Measurements from ENCODE around the gene OR52H1.

DNA sequence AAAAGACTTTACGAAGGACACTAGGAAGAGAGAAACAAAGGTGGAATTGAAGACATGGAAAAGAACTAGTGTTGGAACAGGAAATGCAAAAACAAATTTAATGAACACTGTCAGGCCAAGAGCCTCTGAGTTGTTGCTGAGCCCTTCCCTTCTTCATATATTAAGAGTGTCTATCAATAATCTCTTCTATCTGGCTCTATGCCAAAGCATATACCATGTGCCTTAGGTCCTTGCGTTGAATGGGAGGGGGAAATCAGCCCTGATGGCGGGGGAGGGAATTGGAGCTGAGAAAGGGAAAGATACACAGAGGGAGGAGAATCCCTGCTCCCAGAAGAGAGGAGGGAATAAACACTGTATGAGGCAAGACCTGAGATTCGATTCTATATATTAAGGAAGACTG lies 26.8 kb upstream of the OR52H1 start:
- TF ChIP-seq CTCF (IDR thresholded peaks at IDR 0.05) (no peak), POLR2A (IDR thresholded peaks at IDR 0.05) (no peak), EP300 (IDR thresholded peaks at IDR 0.05) (no peak)

All from ovary (tissue), 3 donors.